K562 (cell line): ENCODE results near the gene GNG14. TPM values are rescaled to one million over a fixed set of nuclear protein-coding genes. Genes with fewer than 3 reads are reported as not detected.

Experiments
- ASH1L ChIP-seq: fragments of 450-650 bp; IDR thresholded peaks from 2 replicates; pipeline ENCODE4 v1.6.1; 2018; ENCODE audit warnings: borderline replicate concordance, mild to moderate bottlenecking, low read depth; ENCODE audit not compliant: partially characterized antibody
- BRD4 ChIP-seq: fragments of 200-600 bp; sonication (generic); IDR thresholded peaks from 2 replicates; pipeline ENCODE4 v1.6.1; 2017; ENCODE audit warnings: inconsistent platforms
- CHD1 ChIP-seq: fragments of 200-600 bp; sonication (generic); IDR thresholded peaks from one replicate; pipeline ENCODE4 v1.6.1; 2012; ENCODE audit warnings: mild to moderate bottlenecking, moderate library complexity, low read length, inconsistent platforms
- HMG20B ChIP-seq: fragments of 250-450 bp; sonication (Bioruptor Pico); IDR thresholded peaks from 2 replicates; pipeline ENCODE4 v1.5.0; 2021; ENCODE audit warnings: mild to moderate bottlenecking
- KLF10 ChIP-seq: fragments of 250-450 bp; sonication (Bioruptor Pico); IDR thresholded peaks from 2 replicates; pipeline ENCODE4 v1.6.1; 2021; ENCODE audit warnings: matching md5 sums
- MTA1 ChIP-seq: fragments of 450-650 bp; IDR thresholded peaks from 2 replicates; pipeline ENCODE4 v1.6.1; 2017; ENCODE audit warnings: borderline replicate concordance
- NFYB ChIP-seq: IDR thresholded peaks from 2 replicates; pipeline ENCODE4 v1.6.1; 2011; ENCODE audit warnings: mild to moderate bottlenecking, moderate library complexity; ENCODE audit not compliant: insufficient read length; ENCODE audit errors: extremely low read depth
- PML ChIP-seq: IDR thresholded peaks from 2 replicates; pipeline ENCODE4 v1.6.1; 2012; ENCODE audit warnings: low read length, inconsistent platforms
- POLR2A ChIP-seq: fragments of 450-650 bp; conservative IDR thresholded peaks from 2 replicates; pipeline ENCODE4 v1.6.1; 2016
- SIN3A ChIP-seq, 2 experiments: fragments of 150-350 bp in 1 of 2; IDR thresholded peaks; 2 replicates each; pipeline ENCODE4 v1.6.1; 2011 to 2016; ENCODE audit warnings: borderline replicate concordance in 2 of 2, low read depth in 2 of 2, low read length in 2 of 2, mild to moderate bottlenecking in 2 of 2, moderate library complexity in 2 of 2; ENCODE audit not compliant: control insufficient read depth in 1 of 2
- SP2 ChIP-seq: IDR thresholded peaks from 2 replicates; pipeline ENCODE4 v1.6.1; 2011; ENCODE audit warnings: mild to moderate bottlenecking, low read depth, low read length, moderate library complexity; ENCODE audit not compliant: poor library complexity, severe bottlenecking; ENCODE audit errors: extremely low read depth
- TAF9B ChIP-seq: fragments of 450-650 bp; IDR thresholded peaks from 2 replicates; pipeline ENCODE4 v1.6.1; 2018; ENCODE audit warnings: mild to moderate bottlenecking; ENCODE audit not compliant: partially characterized antibody
- TRIM24 ChIP-seq, 2 experiments: fragments of 450-650 bp; IDR thresholded peaks; 2 replicates each; pipeline ENCODE4 v1.6.1; 2016
- ZNF316 ChIP-seq: fragments of 450-650 bp; IDR thresholded peaks from 2 replicates; pipeline ENCODE4 v1.6.1; 2016
- polyA plus RNA-seq, 8 experiments: library from polyadenylated mRNA; depleted of rRNA in 4 of 8; stranded (reverse) in 5 of 8; unstranded in 3 of 8; fragments of >200 nt; fragmentation: Nextera tagmentation in 2 of 8; fragmentation: Illumina TruSeq in 1 of 8; extraction: Ambion mirVana in 2 of 8; extraction: Trizol in 1 of 8; gene quantifications; 2 replicates each; pipeline versions ENCODE4 v1.2.1 to v1.2.3, GENCODE V29; 2011 to 2014; ENCODE audit warnings: inconsistent platforms in 1 of 8, missing spikeins in 1 of 8
- total RNA-seq, 7 experiments: library from RNA; depleted of rRNA in 6 of 7; stranded (reverse); fragments of >200 nt in 6 of 7; fragmentation: Illumina TruSeq in 2 of 7; extraction: Trizol in 2 of 7; gene quantifications; 2 replicates each; pipeline versions ENCODE4 v1.2.1 to v1.2.3, GENCODE V29; 2011 to 2021; ENCODE audit warnings: low replicate concordance in 1 of 7
- TF ChIP-seq, protein P1 (sequence below): fragments of 450-650 bp; IDR thresholded peaks from 2 replicates; pipeline ENCODE4 v1.6.1; 2018; ENCODE audit not compliant: partially characterized antibody
- TF ChIP-seq, protein P2 (sequence below): sonication (generic); formaldehyde crosslinking; IDR thresholded peaks from 2 replicates; pipeline ENCODE4 v1.8.1; 2023; ENCODE audit warnings: missing genetic modification reagents, mild to moderate bottlenecking, borderline replicate concordance
- TF ChIP-seq, protein P3 (sequence below): fragments of 250-450 bp; sonication (Bioruptor Pico); IDR thresholded peaks from 2 replicates; pipeline ENCODE4 v1.5.0; 2021; ENCODE audit warnings: mild to moderate bottlenecking, borderline replicate concordance
- TF ChIP-seq, protein P4 (sequence below): fragments of 250-450 bp; sonication (Bioruptor Pico); IDR thresholded peaks from 2 replicates; pipeline ENCODE4 v1.8.0; 2022; ENCODE audit warnings: moderate library complexity, mild to moderate bottlenecking, inconsistent platforms

The GNG14 gene
- total and polyA plus RNA-seq, 9 of the 15 experiments (the other 6 are each of a cell fraction or from before 2014, with no cell fraction given): not detected

DNA sequence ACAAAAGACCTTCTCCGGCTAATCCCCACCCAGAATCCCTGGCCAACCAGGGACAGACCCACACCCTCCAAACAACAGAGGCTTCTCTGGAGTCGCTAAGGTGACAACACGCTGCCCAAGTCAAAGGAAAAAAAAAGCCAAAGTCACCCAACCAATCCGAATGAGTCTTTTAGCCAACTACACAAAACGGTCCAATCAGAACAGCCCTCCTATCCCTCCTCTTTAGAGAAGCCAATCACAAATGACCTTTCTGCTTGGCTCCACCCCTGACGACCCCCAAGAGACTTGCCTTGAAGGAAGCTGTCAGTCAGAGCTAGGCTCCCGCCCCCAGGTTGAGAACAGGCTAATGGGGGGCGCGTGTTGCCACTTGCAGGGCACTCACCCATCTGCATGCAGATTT is 15.2 kb downstream of the GNG14 start (continued):
- TF ChIP-seq TAF9B (no peak), MTA1 (no peak), HMG20B (CRISPR knock-in tag) (no peak), PML (no peak), BRD4 (no peak), SIN3A (IDR thresholded peaks at IDR 0.05; ENCODE audit: borderline replicate concordance in 2 of 2, control insufficient read depth in 1 of 2, low read depth in 2 of 2, low read length in 2 of 2) (no peak), SP2 (peak; percentile 15), TRIM24 (IDR thresholded peaks at IDR 0.05) (no peak), KLF10 (no peak), ASH1L (peak; percentile 86), ZNF316 (peak; percentile 31; the same call in 1 of the 2 replicates), CHD1 (no peak), POLR2A (0 out of 2 replicates have a peak, but pooled peaks have one; percentile 0), NFYB (peak; percentile 60)
- TF ChIP-seq, protein P1, sequence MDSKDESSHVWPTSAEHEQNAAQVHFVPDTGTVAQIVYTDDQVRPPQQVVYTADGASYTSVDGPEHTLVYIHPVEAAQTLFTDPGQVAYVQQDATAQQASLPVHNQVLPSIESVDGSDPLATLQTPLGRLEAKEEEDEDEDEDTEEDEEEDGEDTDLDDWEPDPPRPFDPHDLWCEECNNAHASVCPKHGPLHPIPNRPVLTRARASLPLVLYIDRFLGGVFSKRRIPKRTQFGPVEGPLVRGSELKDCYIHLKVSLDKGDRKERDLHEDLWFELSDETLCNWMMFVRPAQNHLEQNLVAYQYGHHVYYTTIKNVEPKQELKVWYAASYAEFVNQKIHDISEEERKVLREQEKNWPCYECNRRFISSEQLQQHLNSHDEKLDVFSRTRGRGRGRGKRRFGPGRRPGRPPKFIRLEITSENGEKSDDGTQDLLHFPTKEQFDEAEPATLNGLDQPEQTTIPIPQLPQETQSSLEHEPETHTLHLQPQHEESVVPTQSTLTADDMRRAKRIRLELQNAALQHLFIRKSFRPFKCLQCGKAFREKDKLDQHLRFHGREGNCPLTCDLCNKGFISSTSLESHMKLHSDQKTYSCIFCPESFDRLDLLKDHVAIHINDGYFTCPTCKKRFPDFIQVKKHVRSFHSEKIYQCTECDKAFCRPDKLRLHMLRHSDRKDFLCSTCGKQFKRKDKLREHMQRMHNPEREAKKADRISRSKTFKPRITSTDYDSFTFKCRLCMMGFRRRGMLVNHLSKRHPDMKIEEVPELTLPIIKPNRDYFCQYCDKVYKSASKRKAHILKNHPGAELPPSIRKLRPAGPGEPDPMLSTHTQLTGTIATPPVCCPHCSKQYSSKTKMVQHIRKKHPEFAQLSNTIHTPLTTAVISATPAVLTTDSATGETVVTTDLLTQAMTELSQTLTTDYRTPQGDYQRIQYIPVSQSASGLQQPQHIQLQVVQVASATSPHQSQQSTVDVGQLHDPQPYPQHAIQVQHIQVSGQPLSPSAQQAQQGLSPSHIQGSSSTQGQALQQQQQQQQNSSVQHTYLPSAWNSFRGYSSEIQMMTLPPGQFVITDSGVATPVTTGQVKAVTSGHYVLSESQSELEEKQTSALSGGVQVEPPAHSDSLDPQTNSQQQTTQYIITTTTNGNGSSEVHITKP: peak; percentile 91
- TF ChIP-seq, protein P2, sequence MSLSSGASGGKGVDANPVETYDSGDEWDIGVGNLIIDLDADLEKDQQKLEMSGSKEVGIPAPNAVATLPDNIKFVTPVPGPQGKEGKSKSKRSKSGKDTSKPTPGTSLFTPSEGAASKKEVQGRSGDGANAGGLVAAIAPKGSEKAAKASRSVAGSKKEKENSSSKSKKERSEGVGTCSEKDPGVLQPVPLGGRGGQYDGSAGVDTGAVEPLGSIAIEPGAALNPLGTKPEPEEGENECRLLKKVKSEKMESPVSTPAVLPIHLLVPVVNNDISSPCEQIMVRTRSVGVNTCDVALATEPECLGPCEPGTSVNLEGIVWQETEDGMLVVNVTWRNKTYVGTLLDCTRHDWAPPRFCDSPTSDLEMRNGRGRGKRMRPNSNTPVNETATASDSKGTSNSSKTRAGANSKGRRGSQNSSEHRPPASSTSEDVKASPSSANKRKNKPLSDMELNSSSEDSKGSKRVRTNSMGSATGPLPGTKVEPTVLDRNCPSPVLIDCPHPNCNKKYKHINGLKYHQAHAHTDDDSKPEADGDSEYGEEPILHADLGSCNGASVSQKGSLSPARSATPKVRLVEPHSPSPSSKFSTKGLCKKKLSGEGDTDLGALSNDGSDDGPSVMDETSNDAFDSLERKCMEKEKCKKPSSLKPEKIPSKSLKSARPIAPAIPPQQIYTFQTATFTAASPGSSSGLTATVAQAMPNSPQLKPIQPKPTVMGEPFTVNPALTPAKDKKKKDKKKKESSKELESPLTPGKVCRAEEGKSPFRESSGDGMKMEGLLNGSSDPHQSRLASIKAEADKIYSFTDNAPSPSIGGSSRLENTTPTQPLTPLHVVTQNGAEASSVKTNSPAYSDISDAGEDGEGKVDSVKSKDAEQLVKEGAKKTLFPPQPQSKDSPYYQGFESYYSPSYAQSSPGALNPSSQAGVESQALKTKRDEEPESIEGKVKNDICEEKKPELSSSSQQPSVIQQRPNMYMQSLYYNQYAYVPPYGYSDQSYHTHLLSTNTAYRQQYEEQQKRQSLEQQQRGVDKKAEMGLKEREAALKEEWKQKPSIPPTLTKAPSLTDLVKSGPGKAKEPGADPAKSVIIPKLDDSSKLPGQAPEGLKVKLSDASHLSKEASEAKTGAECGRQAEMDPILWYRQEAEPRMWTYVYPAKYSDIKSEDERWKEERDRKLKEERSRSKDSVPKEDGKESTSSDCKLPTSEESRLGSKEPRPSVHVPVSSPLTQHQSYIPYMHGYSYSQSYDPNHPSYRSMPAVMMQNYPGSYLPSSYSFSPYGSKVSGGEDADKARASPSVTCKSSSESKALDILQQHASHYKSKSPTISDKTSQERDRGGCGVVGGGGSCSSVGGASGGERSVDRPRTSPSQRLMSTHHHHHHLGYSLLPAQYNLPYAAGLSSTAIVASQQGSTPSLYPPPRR: no peak
- TF ChIP-seq, protein P3, sequence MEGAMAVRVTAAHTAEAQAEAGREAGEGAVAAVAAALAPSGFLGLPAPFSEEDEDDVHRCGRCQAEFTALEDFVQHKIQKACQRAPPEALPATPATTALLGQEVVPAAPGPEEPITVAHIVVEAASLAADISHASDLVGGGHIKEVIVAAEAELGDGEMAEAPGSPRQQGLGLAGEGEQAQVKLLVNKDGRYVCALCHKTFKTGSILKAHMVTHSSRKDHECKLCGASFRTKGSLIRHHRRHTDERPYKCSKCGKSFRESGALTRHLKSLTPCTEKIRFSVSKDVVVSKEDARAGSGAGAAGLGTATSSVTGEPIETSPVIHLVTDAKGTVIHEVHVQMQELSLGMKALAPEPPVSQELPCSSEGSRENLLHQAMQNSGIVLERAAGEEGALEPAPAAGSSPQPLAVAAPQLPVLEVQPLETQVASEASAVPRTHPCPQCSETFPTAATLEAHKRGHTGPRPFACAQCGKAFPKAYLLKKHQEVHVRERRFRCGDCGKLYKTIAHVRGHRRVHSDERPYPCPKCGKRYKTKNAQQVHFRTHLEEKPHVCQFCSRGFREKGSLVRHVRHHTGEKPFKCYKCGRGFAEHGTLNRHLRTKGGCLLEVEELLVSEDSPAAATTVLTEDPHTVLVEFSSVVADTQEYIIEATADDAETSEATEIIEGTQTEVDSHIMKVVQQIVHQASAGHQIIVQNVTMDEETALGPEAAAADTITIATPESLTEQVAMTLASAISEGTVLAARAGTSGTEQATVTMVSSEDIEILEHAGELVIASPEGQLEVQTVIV (CRISPR knock-in tag): no peak
- TF ChIP-seq, protein P4, sequence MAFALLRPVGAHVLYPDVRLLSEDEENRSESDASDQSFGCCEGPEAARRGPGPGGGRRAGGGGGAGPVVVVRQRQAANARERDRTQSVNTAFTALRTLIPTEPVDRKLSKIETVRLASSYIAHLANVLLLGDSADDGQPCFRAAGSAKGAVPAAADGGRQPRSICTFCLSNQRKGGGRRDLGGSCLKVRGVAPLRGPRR (CRISPR knock-in tag): no peak
